ENCODE measurements around the gene AURKA.
"Not testable (repeated sequence)": the region's sequence is repeated elsewhere in the genome, so short reads cannot be mapped to it uniquely, and the experiment has no call there.

AURKA gene

GRCh38 chr20:56409956-56410355 is 17.9 kb upstream of the AURKA start:
- Histone ChIP-seq H3K9ac (ENCODE audit: insufficient read length) (no peak overlapping the region), H3K4me3 (no peak overlapping the region), H3K9me3 (ENCODE audit: low read depth, low read length) (no peaks in the 10 kb centered on the region), H3K36me3 (ENCODE audit: insufficient read depth, low read length) (peaks cover 32% of the 10 kb centered on the region), H3K27ac (no peak overlapping the region)
- no peak for TF ChIP-seq FOXP2 (optimal IDR thresholded peaks at IDR 0.05; ENCODE audit: control extremely low read depth, extremely low read length, insufficient read depth)
- TF ChIP-seq POLR2AphosphoS5 (IDR thresholded peaks at IDR 0.05; ENCODE audit: borderline replicate concordance, low read depth, low read length), result no peak
- TF ChIP-seq EZH2 (IDR thresholded peaks at IDR 0.05), result no peak
- DNase-seq (ENCODE audit: low read depth, low spot score), result no peak

- TF ChIP-seq EZH2 (IDR thresholded peaks at IDR 0.05), result no peak
- no peak for TF ChIP-seq FOXP2 (optimal IDR thresholded peaks at IDR 0.05; ENCODE audit: control extremely low read depth, extremely low read length, insufficient read depth)
- TF ChIP-seq POLR2AphosphoS5 (IDR thresholded peaks at IDR 0.05; ENCODE audit: borderline replicate concordance, low read depth, low read length), result no peak
- Histone ChIP-seq H3K9me3 (ENCODE audit: low read depth, low read length) (no peaks in the 10 kb centered on the region), H3K27ac (no peak overlapping the region), H3K4me3 (no peak overlapping the region), H3K36me3 (ENCODE audit: insufficient read depth, low read length) (peaks cover 37% of the 10 kb centered on the region), H3K9ac (ENCODE audit: insufficient read length) (no peak overlapping the region)
- no peak for DNase-seq (ENCODE audit: low read depth, low spot score)
Observed at GRCh38 chr20:56409521-56409920, 17.5 kb upstream of the AURKA start.

DNA sequence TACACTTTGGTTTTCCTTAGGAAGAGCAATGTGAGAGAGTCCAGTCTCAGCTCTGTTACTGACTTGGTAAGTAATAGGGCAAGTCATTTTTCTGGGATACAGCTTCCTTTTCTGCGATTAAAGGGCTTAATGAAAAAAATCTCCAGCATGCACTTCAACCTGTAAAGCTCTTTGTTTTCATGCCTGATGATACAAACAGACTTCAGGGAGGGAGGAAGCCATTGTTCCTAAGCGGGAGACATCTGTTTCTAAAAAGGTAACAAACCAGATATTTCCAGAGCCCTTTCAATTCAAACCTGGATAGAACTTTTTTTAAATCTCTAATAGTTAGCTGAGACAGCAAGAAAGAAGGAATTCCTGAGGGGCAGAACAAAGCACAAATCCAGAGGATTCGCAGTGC is 14.9 kb upstream of the AURKA start:
- Histone ChIP-seq H3K36me3 (ENCODE audit: insufficient read depth, low read length) (peaks cover 57% of the 10 kb centered on the region), H3K9me3 (ENCODE audit: low read depth, low read length) (no peaks in the 10 kb centered on the region), H3K9ac (ENCODE audit: insufficient read length) (no peak overlapping the region), H3K27ac (no peak overlapping the region), H3K4me3 (no peak overlapping the region)
- no peak for DNase-seq (ENCODE audit: low read depth, low spot score)
- no peak for TF ChIP-seq FOXP2 (optimal IDR thresholded peaks at IDR 0.05; ENCODE audit: control extremely low read depth, extremely low read length, insufficient read depth)
- no peak for TF ChIP-seq EZH2 (IDR thresholded peaks at IDR 0.05)
- no peak for TF ChIP-seq POLR2AphosphoS5 (IDR thresholded peaks at IDR 0.05; ENCODE audit: borderline replicate concordance, low read depth, low read length)

DNA sequence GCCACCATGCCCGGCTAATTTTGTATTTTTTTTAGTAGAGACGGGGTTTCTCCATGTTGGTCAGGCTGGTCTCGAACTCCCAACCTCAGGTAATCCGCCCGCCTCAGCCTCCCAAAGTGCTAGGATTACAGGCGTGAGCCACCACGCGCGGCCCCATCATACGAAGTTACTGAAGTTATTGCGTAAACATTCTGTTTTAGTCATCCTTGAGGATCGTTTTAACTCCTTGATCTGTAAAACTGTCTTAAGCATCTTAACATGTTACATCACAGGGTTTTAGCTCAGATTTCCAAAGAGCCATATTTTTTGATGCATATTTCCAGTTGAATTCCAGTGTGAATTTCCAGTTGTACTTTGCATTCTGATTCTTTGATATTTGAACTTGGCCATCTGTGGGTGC is 13.3 kb upstream of the AURKA start:
- not testable (repeated sequence) for H3K9me3 ChIP-seq (ENCODE audit: low read depth, low read length); H3K9ac ChIP-seq (ENCODE audit: insufficient read length); H3K4me3 ChIP-seq; H3K27ac ChIP-seq; DNase-seq (ENCODE audit: low read depth, low spot score)
- H3K36me3 ChIP-seq (ENCODE audit: insufficient read depth, low read length), result peaks cover 73% of the 10 kb centered on the region

GRCh38 chr20:56403465-56403864 is 11.4 kb upstream of the AURKA start:
- H3K4me3 ChIP-seq, result no peak overlapping the region
- DNase-seq (ENCODE audit: low read depth, low spot score), result no peak
- H3K36me3 ChIP-seq (ENCODE audit: insufficient read depth, low read length), result peaks cover 88% of the 10 kb centered on the region

GRCh38 chr20:56400001-56400640 is 8.1 kb upstream of the AURKA start:
- TF ChIP-seq EZH2 (IDR thresholded peaks at IDR 0.05), result no peak
- no peak for TF ChIP-seq POLR2AphosphoS5 (IDR thresholded peaks at IDR 0.05; ENCODE audit: borderline replicate concordance, low read depth, low read length)
- no peak for TF ChIP-seq FOXP2 (optimal IDR thresholded peaks at IDR 0.05; ENCODE audit: control extremely low read depth, extremely low read length, insufficient read depth)
- H3K9me3 ChIP-seq (ENCODE audit: low read depth, low read length), result no peaks in the 10 kb centered on the region
- no peak overlapping the region for H3K4me3 ChIP-seq
- peak; percentile 32 for DNase-seq (ENCODE audit: low read depth, low spot score)
- no peak overlapping the region for H3K27ac ChIP-seq
- H3K36me3 ChIP-seq (ENCODE audit: insufficient read depth, low read length), result peaks cover 94% of the 10 kb centered on the region
- no peak overlapping the region for H3K9ac ChIP-seq (ENCODE audit: insufficient read length)

More at GRCh38 chr20:56403465-56403864, 11.4 kb upstream of the AURKA start:
- no peak overlapping the region for H3K27ac ChIP-seq
- TF ChIP-seq FOXP2 (optimal IDR thresholded peaks at IDR 0.05; ENCODE audit: control extremely low read depth, extremely low read length, insufficient read depth) (no peak), EZH2 (IDR thresholded peaks at IDR 0.05) (no peak), POLR2AphosphoS5 (IDR thresholded peaks at IDR 0.05; ENCODE audit: borderline replicate concordance, low read depth, low read length) (no peak)
- H3K9ac ChIP-seq (ENCODE audit: insufficient read length), result no peak overlapping the region
- H3K9me3 ChIP-seq (ENCODE audit: low read depth, low read length), result no peaks in the 10 kb centered on the region

GRCh38 chr20:56395166-56395565 is 3.2 kb upstream of the AURKA start:
- Histone ChIP-seq H3K27ac (no peak overlapping the region), H3K9ac (ENCODE audit: insufficient read length) (no peak overlapping the region), H3K36me3 (ENCODE audit: insufficient read depth, low read length) (peaks cover 61% of the 10 kb centered on the region), H3K9me3 (ENCODE audit: low read depth, low read length) (no peaks in the 10 kb centered on the region), H3K4me3 (no peak overlapping the region)
- no peak for TF ChIP-seq FOXP2 (optimal IDR thresholded peaks at IDR 0.05; ENCODE audit: control extremely low read depth, extremely low read length, insufficient read depth)
- no peak for TF ChIP-seq EZH2 (IDR thresholded peaks at IDR 0.05)
- no peak for TF ChIP-seq POLR2AphosphoS5 (IDR thresholded peaks at IDR 0.05; ENCODE audit: borderline replicate concordance, low read depth, low read length)
- no peak for DNase-seq (ENCODE audit: low read depth, low spot score)

GRCh38 chr20:56393653-56394052 is 1.6 kb upstream of the AURKA start:
- Histone ChIP-seq H3K4me3 (peak overlapping the region; percentile 95), H3K9me3 (ENCODE audit: low read depth, low read length) (no peaks in the 10 kb centered on the region), H3K27ac (no peak overlapping the region), H3K36me3 (ENCODE audit: insufficient read depth, low read length) (peaks cover 61% of the 10 kb centered on the region), H3K9ac (ENCODE audit: insufficient read length) (peak overlapping the region; percentile 97)
- DNase-seq (ENCODE audit: low read depth, low spot score), result no peak
- TF ChIP-seq POLR2AphosphoS5 (IDR thresholded peaks at IDR 0.05; ENCODE audit: borderline replicate concordance, low read depth, low read length) (no peak), FOXP2 (optimal IDR thresholded peaks at IDR 0.05; ENCODE audit: control extremely low read depth, extremely low read length, insufficient read depth) (no peak), EZH2 (IDR thresholded peaks at IDR 0.05) (no peak)

- H3K36me3 ChIP-seq (ENCODE audit: insufficient read depth, low read length), result peaks cover 61% of the 10 kb centered on the region
- no peak for TF ChIP-seq EZH2 (IDR thresholded peaks at IDR 0.05)
- TF ChIP-seq FOXP2 (optimal IDR thresholded peaks at IDR 0.05; ENCODE audit: control extremely low read depth, extremely low read length, insufficient read depth), result no peak
- TF ChIP-seq POLR2AphosphoS5 (IDR thresholded peaks at IDR 0.05; ENCODE audit: borderline replicate concordance, low read depth, low read length), result no peak
- DNase-seq (ENCODE audit: low read depth, low spot score), result no peak
- H3K4me3 ChIP-seq, result peak overlapping the region; percentile 95
- peak overlapping the region; percentile 97 for H3K9ac ChIP-seq (ENCODE audit: insufficient read length)
- no peaks in the 10 kb centered on the region for H3K9me3 ChIP-seq (ENCODE audit: low read depth, low read length)
- H3K27ac ChIP-seq, result peak overlapping the region; percentile 96
Observed at GRCh38 chr20:56392881-56393482, 967 bp upstream of the AURKA start.

Data from SK-N-MC (cell line).